ENCODE results near the gene WASHC2A. TPM values are rescaled to one million over a fixed set of nuclear protein-coding genes. Genes with fewer than 3 reads are reported as not detected.
"Not testable (repeated sequence)": the region's sequence is repeated elsewhere in the genome, so short reads cannot be mapped to it uniquely, and the experiment has no call there.

Gene WASHC2A
- total and polyA plus RNA-seq, 2 of the 13 experiments (the other 11 are each of a cell fraction or from before 2014, with no cell fraction given) = 22.8 to 29.6 TPM

DNA sequence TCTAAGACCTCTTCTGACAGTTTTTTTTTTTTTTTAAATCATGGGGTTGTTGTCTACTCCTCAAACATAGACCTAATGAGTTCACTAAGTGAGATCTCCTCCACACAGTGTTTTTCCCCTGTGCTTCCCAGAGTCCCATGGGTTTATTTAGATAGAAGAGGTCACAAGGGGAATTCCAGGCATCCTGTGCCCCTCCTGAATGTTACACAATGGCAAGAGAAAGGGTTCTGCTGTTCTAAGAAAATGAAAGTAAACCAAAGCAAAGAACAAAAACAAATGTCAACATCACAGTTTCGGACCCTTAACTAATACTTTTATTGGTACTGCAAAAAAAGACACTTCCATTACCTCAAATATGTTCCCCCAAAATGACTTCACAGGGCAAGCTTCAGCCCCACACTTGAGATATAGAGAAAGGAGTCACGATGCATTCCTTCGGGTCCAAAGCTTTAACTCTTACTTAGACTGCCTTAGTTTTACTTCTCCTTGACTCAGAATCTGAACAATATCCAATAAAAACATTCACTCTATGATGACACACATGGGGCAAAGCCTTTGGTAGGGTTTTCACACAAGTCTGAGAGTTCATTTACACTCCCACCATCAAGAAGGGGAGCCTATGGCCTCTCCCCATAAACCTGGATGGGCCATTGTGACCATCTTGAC lies 15.6 kb upstream of the WASHC2A start (continued):
- peak; percentile 58 for TF ChIP-seq ZMYM4 (CRISPR knock-in tag; IDR thresholded peaks at IDR 0.05)
- TF ChIP-seq, protein P1, sequence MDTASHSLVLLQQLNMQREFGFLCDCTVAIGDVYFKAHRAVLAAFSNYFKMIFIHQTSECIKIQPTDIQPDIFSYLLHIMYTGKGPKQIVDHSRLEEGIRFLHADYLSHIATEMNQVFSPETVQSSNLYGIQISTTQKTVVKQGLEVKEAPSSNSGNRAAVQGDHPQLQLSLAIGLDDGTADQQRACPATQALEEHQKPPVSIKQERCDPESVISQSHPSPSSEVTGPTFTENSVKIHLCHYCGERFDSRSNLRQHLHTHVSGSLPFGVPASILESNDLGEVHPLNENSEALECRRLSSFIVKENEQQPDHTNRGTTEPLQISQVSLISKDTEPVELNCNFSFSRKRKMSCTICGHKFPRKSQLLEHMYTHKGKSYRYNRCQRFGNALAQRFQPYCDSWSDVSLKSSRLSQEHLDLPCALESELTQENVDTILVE (CRISPR knock-in tag; IDR thresholded peaks at IDR 0.05) = peak; percentile 52; the same call in 1 of the 2 replicates
- peak in 1 of 2 experiments; percentile 56; a peak in 1 of 4 replicates for TF ChIP-seq KLF16 (CRISPR knock-in tag; IDR thresholded peaks at IDR 0.05)
- peak; percentile 67 for TF ChIP-seq BCL6 (CRISPR knock-in tag; IDR thresholded peaks at IDR 0.05)
- TF ChIP-seq FOXA1 (IDR thresholded peaks at IDR 0.05) = peak; percentile 21; the same call in 1 of the 2 replicates
- peak; percentile 67 for TF ChIP-seq FOXA1 (CRISPR knock-in tag; IDR thresholded peaks at IDR 0.05)
- peak; percentile 42; the same call in 1 of the 2 replicates for TF ChIP-seq POGZ (CRISPR knock-in tag; IDR thresholded peaks at IDR 0.05)
- TF ChIP-seq, protein P2, sequence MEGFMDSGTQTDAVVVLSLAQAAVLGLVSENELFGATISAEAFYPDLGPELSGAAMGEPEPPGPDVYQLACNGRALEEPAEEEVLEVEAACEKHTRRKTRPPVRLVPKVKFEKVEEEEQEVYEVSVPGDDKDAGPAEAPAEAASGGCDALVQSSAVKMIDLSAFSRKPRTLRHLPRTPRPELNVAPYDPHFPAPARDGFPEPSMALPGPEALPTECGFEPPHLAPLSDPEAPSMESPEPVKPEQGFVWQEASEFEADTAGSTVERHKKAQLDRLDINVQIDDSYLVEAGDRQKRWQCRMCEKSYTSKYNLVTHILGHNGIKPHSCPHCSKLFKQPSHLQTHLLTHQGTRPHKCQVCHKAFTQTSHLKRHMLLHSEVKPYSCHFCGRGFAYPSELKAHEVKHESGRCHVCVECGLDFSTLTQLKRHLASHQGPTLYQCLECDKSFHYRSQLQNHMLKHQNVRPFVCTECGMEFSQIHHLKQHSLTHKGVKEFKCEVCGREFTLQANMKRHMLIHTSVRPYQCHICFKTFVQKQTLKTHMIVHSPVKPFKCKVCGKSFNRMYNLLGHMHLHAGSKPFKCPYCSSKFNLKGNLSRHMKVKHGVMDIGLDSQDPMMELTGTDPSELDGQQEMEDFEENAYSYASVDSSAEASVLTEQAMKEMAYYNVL (CRISPR knock-in tag; IDR thresholded peaks at IDR 0.05; ENCODE audit: borderline replicate concordance) = peak; percentile 31; the same call in 1 of the 2 replicates
- TF ChIP-seq SOX5 (CRISPR knock-in tag; IDR thresholded peaks at IDR 0.05; ENCODE audit: borderline replicate concordance) = peak; percentile 89; the same call in 1 of the 2 replicates
- 0 out of 2 replicates have a peak, but pooled peaks have one; percentile 46 for TF ChIP-seq ZNF124 (CRISPR knock-in tag; IDR thresholded peaks at IDR 0.05)
- TF ChIP-seq, protein P3, sequence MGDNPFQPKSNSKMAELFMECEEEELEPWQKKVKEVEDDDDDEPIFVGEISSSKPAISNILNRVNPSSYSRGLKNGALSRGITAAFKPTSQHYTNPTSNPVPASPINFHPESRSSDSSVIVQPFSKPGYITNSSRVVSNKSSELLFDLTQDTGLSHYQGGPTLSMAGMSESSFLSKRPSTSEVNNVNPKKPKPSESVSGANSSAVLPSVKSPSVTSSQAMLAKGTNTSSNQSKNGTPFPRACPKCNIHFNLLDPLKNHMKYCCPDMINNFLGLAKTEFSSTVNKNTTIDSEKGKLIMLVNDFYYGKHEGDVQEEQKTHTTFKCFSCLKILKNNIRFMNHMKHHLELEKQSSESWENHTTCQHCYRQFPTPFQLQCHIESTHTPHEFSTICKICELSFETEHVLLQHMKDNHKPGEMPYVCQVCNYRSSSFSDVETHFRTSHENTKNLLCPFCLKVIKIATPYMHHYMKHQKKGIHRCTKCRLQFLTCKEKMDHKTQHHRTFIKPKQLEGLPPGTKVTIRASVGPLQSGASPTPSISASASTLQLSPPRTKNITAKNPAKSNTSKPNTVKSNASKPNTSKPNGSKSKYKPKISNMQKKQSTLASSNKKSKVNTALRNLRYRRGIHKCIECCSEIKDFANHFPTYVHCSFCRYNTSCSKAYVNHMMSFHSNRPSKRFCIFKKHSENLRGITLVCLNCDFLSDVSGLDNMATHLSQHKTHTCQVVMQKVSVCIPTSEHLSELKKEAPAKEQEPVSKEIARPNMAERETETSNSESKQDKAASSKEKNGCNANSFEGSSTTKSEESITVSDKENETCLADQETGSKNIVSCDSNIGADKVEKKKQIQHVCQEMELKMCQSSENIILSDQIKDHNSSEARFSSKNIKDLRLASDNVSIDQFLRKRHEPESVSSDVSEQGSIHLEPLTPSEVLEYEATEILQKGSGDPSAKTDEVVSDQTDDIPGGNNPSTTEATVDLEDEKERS (CRISPR knock-in tag; IDR thresholded peaks at IDR 0.05) = 0 out of 2 replicates have a peak, but pooled peaks have one; percentile 17
- peak; percentile 87 for TF ChIP-seq GATAD2A (CRISPR knock-in tag; IDR thresholded peaks at IDR 0.05)
- peak; percentile 73; the same call in 1 of the 2 replicates for TF ChIP-seq FOXO1 (CRISPR knock-in tag; IDR thresholded peaks at IDR 0.05)
- TF ChIP-seq NCOA2 (CRISPR knock-in tag; IDR thresholded peaks at IDR 0.05) = peak; percentile 92
- TF ChIP-seq CEBPG (CRISPR knock-in tag; IDR thresholded peaks at IDR 0.05) = peak; percentile 87
- TF ChIP-seq EHMT2 (IDR thresholded peaks at IDR 0.05; ENCODE audit: borderline replicate concordance, low read depth, low read length) = peak; percentile 28; the same call in 1 of the 2 replicates
- TF ChIP-seq HDAC2 (CRISPR knock-in tag; IDR thresholded peaks at IDR 0.05) = peak; percentile 74
- peak; percentile 80 for TF ChIP-seq HMG20B (CRISPR knock-in tag; conservative IDR thresholded peaks at IDR 0.05)
- peak; percentile 31; the same call in 1 of the 2 replicates for TF ChIP-seq CREM (IDR thresholded peaks at IDR 0.05)
- TF ChIP-seq CREM (CRISPR knock-in tag; IDR thresholded peaks at IDR 0.05) = not testable (repeated sequence)

All from HepG2 (cell line).